ENCODE data around the gene MORN5.

DNA sequence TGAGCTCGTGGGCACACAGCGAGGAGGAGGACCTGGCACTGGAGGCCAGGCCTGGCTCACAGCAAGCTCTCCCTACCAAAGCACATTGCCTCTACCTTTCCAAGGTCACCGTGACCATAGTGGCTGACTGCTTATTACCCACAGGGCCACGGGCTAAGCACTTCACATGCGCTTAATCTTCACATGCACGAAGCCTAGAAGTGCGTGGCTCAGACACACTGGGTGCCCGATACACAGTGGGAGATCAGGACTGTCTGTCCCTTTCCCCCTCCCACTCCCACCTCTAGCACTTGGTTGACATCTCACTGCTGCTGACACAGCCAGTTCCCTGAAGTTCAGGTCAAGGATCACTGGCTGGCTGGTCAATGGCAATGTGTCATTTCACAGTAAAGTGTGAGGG is 45.5 kb downstream of the MORN5 start:
- TF ChIP-seq, protein P1, sequence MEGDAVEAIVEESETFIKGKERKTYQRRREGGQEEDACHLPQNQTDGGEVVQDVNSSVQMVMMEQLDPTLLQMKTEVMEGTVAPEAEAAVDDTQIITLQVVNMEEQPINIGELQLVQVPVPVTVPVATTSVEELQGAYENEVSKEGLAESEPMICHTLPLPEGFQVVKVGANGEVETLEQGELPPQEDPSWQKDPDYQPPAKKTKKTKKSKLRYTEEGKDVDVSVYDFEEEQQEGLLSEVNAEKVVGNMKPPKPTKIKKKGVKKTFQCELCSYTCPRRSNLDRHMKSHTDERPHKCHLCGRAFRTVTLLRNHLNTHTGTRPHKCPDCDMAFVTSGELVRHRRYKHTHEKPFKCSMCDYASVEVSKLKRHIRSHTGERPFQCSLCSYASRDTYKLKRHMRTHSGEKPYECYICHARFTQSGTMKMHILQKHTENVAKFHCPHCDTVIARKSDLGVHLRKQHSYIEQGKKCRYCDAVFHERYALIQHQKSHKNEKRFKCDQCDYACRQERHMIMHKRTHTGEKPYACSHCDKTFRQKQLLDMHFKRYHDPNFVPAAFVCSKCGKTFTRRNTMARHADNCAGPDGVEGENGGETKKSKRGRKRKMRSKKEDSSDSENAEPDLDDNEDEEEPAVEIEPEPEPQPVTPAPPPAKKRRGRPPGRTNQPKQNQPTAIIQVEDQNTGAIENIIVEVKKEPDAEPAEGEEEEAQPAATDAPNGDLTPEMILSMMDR (IDR thresholded peaks at IDR 0.05) = no peak
- no peak for TF ChIP-seq POLR2A (IDR thresholded peaks at IDR 0.05)

Measured in testis (tissue), 2 donors.